Middle frontal gyrus (tissue), 1 donor: ENCODE measurements around the gene UBAP1.
"Not testable (repeated sequence)": the region's sequence is repeated elsewhere in the genome, so short reads cannot be mapped to it uniquely, and the experiment has no call there.

Source experiments
- DNase-seq: peaks from one replicate; pipeline ENCODE4 v3.0.0-alpha.2; 2015; ENCODE audit warnings: low spot score; ENCODE audit errors: extremely low spot score

UBAP1 gene

DNA sequence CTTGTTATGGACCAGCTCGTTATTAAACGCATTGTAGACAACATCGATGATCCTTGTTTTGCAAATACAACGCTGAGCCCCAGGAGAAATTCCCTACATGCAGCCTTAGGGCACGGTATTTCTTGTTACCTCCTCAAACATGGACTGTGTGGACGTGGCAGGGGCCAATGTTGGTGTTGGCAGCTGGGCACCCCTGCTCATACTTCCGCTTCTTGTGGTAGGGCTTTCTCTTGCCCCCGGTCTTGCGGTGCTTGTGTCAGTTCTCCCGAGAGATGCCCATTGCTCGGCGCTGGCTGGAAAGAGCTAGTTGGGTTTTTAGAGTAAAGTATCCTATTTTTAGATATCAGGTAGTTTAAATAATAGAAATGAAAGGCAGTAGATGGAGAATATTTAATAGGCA is 45.5 kb downstream of the UBAP1 start:
- DNase-seq: no peak

DNA sequence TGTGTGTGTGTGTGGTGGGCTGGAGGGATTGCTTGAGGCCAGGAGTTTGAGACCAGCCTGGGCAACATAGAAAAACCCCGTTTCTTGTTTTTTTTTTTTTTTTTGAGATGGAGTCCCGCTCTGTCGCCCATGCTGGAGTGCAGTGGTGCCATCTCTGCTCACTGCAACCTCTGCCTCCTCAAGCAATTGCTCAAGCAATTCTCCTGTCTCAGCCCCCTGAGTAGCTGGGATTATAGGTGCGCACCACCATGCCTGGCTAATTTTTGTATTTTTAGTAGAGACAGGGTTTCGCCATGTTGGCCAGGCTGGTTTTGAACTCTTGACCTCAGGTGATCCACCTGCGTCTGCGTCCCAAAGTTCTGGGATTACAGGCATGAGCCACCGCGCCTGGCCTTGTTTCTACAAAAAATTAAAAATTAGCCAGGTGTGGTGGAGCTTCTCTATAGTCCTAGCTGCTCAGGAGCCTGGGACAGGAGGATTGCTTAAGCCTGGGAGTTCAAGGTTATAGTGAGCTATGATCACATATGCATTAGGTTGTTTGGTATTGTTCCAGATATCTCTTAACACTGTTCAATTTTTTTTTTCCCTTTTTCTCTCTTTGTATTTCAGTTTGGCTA is 47.4 kb downstream of the UBAP1 start:
- DNase-seq: not testable (repeated sequence)

DNA sequence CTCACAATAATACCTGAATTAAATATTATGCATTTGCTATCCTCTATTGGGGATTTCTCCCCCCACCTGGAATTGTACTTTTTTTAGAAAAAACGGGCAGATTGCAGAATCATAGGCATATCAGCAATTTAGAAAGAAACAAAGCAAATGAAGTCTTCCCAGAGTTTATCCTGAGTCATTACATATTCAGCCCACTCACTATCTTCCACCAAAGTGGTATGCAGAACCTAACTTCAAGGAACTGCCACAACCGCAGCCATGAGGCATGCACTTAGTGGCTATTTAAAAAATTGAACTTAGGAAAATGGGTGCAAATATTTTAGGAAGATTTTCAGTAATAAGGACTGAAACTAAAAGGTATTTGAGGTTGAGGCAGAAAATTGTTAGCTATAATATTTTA is 48.6 kb downstream of the UBAP1 start:
- DNase-seq: no peak

DNA sequence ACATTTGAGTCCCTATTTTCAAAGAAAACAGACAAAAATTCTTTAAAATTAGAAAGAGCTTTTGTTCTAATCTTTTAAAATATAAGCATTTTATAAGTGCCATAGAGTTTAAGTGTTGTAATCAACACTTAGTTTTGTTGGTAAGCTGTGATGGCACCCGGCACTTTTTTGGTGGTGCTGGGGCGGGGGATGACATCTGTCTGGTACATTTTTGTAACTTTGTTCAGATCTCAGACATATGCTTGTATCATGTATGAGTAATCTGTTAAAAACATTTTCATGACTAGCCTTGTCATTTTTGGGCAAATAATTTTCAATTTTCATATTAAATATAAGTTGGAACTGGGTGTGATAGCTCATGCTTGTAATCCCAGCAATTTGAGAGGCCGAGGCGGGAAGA is 51.7 kb downstream of the UBAP1 start:
- DNase-seq: no peak

DNA sequence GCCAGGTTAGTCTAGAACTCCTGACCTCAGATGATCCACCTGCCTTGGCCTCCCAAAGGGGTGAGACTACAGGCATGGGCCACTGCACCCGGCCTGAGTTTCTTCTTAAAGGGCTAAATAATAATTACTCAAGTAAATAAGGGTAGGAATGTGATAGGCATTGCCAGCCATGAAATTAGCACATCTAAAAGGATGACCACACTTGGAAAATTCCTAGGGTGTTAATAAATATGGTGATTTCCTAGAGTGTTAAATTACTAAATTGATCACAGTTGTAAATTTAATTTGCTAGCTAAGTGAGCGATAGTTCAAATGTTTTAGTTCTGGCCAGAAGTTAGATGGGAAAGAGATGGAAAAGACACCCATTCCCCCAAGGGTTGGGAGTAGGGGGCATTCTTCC is 53.4 kb downstream of the UBAP1 start:
- DNase-seq: no peak

DNA sequence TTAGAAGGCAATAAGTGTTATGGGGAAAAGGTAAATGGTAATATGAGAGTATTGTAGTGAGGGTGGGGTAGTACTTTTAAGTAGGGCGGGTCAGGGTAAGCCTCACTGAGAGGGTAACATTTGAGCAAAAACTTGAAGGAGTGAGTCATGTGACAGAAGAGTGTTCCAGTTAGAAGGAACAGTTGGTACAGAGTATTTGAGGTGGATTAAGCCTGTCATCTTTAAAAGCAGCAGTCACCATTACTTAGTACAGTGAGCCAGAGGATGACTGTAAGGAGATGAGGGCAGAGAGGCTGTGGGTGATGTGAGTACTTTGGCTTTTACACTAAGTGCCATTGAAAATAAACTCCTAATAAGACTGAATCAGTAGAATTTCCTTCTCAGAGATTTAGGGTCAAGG is 54.8 kb downstream of the UBAP1 start:
- no peak for DNase-seq

DNA sequence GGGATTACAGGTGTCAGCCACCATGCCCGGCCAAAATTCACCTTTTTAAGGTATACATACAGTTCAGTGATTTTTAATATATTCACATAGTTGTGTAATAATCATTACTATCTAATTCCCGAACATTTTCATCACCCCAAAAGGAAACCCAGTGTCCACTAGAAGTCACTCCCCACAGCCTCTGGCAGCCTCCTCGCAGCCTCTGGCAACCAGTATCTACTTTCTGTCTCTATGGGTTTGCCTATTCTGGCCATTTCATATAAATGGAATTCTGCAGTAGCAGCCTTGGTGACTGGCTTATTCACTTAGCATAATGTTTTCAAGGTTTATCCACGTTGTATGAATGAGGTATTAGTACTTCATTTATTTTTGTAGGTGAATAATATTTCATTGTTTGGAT is 59.0 kb downstream of the UBAP1 start:
- DNase-seq: no peak

DNA sequence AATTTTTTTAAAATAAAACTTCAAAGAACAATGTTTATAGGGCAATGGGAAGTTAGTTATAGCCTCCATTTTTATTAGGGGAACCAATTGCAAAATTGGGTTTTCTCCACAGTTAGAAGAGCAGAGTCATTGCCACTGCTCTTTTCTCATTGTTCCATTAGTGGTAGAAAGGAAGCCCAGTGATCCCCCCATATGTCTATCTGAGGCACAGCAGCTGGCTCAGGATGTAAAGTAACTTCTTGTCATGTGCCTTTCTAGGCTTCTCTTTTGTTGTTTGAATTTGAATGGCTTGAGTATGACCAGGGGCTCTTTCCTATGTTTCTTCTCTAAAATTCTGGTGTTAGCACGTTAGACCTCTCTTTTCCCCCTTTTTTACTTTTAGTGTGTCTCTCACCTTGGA is 61.2 kb downstream of the UBAP1 start:
- DNase-seq: no peak

DNA sequence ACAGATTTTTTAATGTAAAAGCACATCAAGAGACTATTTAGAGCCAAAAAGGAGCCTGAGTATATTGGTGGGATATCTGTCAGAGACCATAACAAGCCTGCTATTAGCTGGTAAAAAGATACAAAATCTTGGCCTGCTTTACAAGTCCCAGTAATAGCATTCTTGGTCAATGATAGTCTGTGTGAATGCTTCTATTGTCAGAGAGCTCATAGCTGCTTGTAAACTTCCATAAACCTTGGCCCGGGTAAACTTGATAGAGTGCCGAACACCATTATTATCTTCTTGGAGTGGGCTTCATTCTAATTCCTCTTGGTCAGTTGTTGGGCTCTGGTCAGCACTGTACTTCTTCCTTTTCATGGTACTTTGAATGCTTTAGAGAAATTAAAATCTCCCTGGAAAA is 64.0 kb downstream of the UBAP1 start:
- no peak for DNase-seq

DNA sequence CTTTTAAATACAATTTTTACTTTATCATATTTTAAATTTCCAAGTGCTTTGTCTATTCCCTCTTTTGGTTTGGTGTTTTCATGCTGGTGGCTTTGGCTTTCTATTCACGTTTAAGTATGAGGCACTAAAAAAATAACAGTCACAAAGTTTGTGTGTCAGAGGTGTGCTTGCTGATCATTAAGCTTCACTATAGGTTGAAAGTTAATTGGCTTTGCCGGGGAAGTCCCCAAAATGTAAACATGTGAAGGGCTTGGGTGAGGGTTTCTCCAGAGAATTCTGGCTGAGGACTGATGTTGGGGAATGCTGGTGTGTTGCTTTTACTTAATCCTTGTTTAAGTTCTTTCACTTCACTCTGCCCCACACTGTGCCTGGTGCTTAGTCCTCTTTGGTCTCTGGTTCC is 66.4 kb downstream of the UBAP1 start:
- not testable (repeated sequence) for DNase-seq

DNA sequence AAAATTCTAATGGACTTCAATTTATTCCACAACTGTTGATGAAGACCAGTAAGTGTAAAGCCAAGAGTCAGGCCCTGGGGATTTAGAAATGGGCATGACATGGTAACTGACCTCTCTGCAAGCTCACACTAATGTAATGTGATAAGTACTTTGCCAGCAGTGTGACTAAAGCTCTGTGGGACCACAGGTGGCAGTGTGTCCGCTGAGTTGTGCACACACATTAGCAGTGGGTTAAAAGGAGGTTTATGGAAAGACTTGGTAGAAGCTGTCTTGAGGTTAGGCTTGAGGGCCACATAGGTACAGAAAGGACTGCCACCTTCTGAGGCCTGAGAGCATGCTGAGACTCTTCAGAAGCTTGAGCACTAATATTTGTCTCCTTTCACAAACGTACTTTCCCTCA is 67.6 kb downstream of the UBAP1 start:
- no peak for DNase-seq

DNA sequence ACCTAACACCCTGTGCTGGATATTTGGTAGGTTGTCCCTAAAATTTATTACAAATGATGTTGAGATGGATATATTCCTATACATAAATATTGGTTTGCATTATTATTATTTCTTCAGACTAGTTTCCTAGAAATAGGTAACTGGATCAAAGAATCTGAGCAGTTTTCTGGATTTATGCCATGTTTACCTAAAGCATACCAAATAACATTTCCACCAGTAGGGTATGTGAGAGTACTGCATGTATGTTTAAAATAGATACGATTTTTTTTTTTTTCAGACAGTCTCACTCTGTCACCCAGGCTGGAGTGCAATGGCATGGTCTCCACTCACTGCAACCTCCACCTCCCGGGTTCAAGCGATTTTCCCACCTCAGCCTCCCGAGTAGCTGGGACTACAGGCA is 68.9 kb downstream of the UBAP1 start:
- not testable (repeated sequence) for DNase-seq

DNA sequence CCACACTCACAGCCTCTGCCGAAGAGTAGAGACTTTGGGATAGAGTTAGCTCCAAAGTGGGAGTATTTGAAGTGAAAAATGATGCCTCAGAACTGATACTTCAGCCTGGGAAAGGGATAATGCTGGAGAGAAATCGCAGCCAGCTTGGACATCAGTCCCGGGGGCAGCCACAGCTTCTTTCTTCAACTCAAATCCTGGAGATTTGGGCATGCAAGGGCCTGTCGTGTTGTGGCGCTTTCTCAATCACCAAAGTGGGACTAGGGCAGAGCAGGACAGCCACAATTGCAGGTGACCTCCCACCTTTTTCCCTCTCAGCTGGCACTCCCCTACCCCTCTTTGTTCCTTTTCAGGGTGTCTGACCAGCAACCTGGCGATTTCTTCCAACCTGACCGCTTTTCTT is 70.4 kb downstream of the UBAP1 start:
- DNase-seq: no peak

DNA sequence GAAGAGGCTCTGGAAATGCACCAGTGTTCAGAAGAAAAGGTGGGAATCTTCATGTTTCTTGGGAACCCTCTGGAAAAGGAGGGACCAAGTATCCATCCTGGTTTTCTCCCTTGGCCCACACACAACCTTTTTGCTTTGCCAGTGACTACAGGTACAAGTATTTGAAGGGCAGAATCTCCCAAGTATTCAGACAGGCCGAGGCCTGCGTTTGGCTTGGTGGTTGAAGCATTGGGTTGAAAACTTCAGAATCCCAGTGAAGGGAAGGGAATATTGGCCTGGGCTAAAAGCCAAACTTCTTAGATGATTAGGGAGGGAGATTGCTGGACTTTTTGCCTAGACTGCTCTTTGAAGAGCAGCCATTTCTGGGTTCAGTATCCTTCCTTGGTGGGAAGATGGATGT is 71.9 kb downstream of the UBAP1 start:
- no peak for DNase-seq

DNA sequence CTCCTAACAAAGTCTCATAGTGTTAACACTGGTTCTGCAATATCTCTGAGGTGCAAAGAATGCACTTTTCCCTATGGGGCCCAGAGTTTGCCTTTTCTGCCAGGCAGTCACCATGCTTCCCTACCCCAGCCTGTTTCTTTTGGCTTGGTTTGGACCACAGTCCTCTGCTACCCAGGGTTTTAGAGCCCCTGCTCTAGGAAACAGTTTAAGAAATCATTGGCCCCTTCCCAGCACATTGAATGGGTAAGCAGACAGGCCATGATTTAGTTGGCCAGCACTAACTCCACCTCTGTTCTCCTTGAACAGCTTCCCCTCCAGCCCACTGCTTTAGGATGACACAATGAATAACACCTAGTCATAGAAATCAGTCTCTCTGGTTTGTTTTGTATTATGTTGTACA is 73.2 kb downstream of the UBAP1 start:
- no peak for DNase-seq

DNA sequence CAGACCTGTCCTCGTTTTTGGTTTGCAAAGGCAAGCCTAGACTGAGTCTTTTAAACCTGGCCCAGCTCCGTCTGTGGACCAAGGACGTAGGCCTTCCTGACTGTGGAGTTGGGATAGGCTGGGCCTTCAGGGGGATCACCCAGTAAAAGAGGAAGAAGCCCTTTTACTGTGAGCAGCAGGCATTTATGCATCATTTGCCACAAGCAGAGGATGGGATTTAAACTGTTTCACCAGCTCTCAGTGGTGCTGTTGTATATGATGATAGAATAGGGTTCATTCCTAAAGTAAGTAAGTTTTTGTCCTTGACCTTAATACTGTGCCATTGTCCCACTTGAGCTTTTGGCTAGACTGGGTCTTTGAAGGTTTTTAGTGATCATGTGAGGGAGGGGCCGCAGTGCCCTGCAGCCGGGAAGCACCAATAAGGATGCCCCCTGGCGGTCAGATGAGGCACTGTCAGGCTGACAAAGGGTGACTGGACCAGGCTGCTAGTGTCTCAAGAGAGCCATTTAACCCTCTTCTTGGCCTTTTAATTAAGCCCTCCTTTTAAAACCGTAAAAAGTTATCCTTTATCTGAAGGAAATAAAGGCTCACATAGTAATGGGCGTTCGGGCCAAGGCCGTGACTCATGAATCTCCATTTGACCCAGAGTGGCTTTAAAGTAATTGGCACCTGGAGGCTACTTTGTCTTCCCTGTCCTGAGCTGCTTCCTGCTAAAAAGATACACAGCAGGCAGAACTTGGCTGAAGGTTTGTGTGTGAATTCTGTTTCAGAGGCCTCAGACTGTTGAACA is 74.0 kb downstream of the UBAP1 start:
- peak; percentile 35 for DNase-seq

DNA sequence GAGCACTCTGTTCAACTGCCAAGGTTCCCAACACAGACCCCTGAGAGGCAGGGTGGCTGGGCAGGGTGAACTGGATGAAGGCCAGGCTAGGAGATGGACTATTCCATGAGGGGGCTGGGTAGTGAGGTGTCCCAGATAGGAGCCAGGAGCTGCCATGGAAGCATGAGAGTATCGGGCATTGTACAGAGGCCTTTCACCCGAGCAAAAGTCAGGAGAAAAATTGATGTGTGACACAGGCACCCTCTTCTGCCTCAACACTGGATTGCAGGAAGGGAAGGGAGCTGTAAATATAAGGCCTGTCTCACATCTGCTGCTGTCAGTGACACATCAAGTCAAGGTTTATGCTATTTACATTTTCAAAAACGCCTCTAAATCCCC is 74.6 kb downstream of the UBAP1 start:
- DNase-seq: no peak

DNA sequence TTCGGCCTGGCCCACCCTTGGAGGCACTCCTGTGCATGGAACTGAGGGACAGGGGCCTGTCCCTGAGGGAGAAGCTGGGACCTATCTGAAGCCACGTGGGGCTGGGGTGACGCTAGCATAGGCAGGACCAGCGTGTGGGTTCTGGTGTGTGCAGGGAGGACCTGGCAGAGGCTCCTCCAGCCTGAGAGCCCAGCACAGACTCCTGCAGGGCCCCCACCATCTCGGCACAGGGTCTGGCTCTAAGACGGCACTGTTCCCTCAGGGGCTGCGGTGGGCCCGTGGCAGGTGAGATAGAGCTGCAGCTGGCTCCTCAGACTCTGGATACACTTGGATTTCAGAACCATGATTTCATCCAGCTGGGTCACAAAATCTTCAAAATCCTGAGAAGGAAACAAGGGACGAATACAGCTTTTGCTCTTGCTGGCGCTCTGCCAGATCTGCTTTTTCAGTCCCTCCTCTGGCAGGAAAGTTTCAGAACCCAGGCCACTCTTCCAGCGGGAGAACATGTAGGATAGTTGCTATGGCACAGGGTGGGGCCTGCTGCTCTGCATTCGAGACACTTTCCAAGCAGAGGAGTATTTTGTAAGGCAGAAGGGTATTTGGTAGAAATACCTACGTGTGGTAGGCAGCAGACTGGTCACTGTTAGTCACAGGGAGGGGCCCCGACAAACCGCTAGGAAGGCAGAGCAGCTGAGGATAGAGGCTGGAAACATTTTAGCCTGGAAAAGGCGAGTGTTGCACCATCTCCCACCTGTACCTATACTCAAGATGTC is 75.5 kb downstream of the UBAP1 start:
- peak; percentile 8 for DNase-seq

DNA sequence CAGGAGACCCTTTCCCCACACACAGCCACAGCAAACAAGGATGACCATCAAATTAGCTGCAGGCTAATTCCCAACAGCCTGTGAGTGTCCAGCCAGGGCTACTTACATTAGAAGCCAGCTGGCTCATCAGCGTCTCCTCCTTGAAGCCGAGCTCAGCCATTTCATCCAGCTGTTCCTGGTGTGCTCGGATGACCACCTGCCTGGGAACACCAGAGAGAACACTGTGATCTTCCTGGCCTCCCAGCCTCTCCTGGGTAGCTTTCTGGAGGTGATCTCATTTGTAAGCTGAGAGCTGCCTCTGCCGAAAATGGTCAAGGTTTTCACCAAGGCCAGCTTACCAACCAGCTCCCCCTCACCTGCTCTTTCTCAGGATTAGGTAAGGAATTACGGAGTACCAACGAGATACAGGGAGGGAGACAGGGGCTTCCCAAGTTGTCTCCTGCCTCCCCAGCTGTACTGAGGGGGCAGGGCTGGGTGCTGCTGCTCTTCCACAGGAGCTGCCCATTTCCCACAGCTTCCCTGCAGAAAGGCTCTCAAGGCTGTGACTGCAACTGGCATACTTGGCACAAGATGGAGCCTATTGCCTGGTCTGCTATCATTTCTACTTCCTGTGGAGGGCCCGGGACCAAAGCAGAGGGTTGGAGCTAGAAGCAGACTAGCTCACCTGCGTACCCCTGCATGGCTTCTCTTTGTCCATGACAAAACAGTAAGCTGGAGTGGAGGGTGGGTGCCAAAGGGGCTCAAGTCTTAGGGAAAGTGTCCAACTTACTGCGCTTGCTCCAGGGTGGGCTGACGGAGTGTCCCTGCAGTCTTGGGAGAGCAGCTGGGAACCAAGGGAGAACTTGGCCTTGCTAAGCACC is 76.4 kb downstream of the UBAP1 start:
- no peak for DNase-seq

DNA sequence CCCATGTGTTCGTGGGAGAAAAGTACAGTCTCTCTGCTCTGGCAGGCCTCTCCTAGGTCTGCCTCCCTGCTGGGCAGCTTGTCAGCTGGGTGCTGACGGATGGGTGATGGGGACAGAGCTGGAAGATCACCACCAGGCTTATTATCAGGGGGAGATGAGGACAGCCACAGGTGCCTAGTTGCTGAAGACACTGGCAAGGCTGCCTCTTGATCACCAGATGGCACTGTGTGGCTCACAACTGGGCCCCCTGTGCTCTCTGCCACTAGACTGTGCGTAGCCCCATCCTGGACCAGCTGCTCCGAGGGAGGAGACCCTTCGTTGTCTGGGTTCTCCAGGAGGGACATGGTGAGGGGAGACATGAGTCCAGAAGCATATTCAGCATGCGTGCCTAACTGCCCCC is 77.3 kb downstream of the UBAP1 start:
- no peak for DNase-seq

DNA sequence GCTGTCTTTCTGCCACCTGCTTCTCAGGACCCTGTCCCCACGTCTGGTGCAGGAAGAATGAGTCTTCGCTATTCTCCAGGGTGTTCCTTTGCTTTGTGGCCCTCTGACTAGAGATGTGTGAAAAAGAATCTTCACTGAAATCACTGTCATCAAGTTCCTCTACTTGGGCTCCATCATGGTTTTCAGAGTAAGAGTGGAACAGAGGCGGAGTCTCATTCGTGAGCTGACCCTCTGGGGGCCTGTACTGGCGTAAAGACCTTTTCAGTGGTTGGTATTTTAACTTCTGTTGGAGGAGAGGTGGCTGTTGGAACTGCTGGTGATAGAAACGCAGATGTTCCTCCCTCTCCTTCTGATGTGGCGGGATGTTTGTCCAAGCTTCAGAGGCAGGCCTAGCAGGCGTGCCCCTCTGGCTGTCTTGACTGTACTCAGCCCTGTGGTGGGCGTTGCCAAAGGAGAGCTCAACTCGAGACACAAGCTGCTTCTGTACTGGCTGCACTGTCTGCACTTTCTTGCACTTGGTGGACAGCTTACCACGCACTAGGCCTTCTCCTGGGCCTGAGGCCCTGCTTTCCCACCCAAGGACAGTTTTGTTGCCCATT is 78.2 kb downstream of the UBAP1 start:
- DNase-seq: no peak
